Measurements from ENCODE around the gene REELD1.

Gene REELD1

GRCh38 chr4:146193628-146194027 lies 20.7 kb upstream of the REELD1 start:
- H3K4me3 ChIP-seq (ENCODE audit: low read depth, low read length) = no peak overlapping the region

GRCh38 chr4:146194212-146194611 lies 20.1 kb upstream of the REELD1 start:
- H3K4me3 ChIP-seq (ENCODE audit: low read depth, low read length) = no peak overlapping the region
- no peak for TF ChIP-seq CTCF (IDR thresholded peaks at IDR 0.05; ENCODE audit: low read depth, low read length)

More at GRCh38 chr4:146193628-146194027, 20.7 kb upstream of the REELD1 start:
- TF ChIP-seq CTCF (IDR thresholded peaks at IDR 0.05; ENCODE audit: low read depth, low read length) = no peak

- TF ChIP-seq CTCF (IDR thresholded peaks at IDR 0.05; ENCODE audit: low read depth, low read length) = no peak
Observed at GRCh38 chr4:146202665-146203064, 11.7 kb upstream of the REELD1 start.

GRCh38 chr4:146207410-146207809 lies 6.9 kb upstream of the REELD1 start:
- no peak for TF ChIP-seq CTCF (IDR thresholded peaks at IDR 0.05; ENCODE audit: low read depth, low read length)
- H3K4me3 ChIP-seq (ENCODE audit: low read depth, low read length) = no peak overlapping the region

More at GRCh38 chr4:146202665-146203064, 11.7 kb upstream of the REELD1 start:
- no peak overlapping the region for H3K4me3 ChIP-seq (ENCODE audit: low read depth, low read length)

- TF ChIP-seq CTCF (IDR thresholded peaks at IDR 0.05; ENCODE audit: low read depth, low read length) = no peak
- no peak overlapping the region for H3K4me3 ChIP-seq (ENCODE audit: low read depth, low read length)
Observed at GRCh38 chr4:146210890-146211289, 3.4 kb upstream of the REELD1 start.

GRCh38 chr4:146211440-146211839 lies 2.9 kb upstream of the REELD1 start:
- H3K4me3 ChIP-seq (ENCODE audit: low read depth, low read length) = no peak overlapping the region
- no peak for TF ChIP-seq CTCF (IDR thresholded peaks at IDR 0.05; ENCODE audit: low read depth, low read length)

GRCh38 chr4:146212781-146213180 lies 1.6 kb upstream of the REELD1 start:
- H3K4me3 ChIP-seq (ENCODE audit: low read depth, low read length) = no peak overlapping the region
- no peak for TF ChIP-seq CTCF (IDR thresholded peaks at IDR 0.05; ENCODE audit: low read depth, low read length)
